ENCODE results near the gene ENGASE. TPM values are rescaled to one million over a fixed set of nuclear protein-coding genes. Genes with fewer than 3 reads are reported as not detected.

ENGASE gene
- total and polyA plus RNA-seq, 2 of the 8 experiments (the other 6 are each of a cell fraction or from before 2014, with no cell fraction given): 9.3 to 36.1 TPM

DNA sequence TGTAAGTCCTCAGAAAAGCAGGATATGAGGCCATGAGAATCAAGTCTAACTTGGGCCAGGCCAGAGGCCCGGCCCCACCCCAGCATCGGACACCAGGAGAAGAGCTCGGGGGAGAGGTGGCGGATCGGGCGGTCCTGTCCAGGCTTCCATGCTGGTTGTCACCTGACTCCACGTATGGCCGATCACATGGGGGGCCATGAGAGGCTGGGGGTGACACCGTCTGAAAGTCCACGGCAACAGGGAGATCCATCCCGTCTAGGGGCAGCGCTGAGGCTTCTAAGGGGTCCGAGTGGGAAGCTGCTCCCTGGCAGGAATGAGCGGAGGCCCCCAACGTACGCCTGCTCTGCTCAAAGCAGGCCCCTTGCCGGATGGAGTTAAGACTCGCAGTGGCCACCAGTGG lies 25.8 kb downstream of the ENGASE start (continued):
- TF ChIP-seq, protein P1, sequence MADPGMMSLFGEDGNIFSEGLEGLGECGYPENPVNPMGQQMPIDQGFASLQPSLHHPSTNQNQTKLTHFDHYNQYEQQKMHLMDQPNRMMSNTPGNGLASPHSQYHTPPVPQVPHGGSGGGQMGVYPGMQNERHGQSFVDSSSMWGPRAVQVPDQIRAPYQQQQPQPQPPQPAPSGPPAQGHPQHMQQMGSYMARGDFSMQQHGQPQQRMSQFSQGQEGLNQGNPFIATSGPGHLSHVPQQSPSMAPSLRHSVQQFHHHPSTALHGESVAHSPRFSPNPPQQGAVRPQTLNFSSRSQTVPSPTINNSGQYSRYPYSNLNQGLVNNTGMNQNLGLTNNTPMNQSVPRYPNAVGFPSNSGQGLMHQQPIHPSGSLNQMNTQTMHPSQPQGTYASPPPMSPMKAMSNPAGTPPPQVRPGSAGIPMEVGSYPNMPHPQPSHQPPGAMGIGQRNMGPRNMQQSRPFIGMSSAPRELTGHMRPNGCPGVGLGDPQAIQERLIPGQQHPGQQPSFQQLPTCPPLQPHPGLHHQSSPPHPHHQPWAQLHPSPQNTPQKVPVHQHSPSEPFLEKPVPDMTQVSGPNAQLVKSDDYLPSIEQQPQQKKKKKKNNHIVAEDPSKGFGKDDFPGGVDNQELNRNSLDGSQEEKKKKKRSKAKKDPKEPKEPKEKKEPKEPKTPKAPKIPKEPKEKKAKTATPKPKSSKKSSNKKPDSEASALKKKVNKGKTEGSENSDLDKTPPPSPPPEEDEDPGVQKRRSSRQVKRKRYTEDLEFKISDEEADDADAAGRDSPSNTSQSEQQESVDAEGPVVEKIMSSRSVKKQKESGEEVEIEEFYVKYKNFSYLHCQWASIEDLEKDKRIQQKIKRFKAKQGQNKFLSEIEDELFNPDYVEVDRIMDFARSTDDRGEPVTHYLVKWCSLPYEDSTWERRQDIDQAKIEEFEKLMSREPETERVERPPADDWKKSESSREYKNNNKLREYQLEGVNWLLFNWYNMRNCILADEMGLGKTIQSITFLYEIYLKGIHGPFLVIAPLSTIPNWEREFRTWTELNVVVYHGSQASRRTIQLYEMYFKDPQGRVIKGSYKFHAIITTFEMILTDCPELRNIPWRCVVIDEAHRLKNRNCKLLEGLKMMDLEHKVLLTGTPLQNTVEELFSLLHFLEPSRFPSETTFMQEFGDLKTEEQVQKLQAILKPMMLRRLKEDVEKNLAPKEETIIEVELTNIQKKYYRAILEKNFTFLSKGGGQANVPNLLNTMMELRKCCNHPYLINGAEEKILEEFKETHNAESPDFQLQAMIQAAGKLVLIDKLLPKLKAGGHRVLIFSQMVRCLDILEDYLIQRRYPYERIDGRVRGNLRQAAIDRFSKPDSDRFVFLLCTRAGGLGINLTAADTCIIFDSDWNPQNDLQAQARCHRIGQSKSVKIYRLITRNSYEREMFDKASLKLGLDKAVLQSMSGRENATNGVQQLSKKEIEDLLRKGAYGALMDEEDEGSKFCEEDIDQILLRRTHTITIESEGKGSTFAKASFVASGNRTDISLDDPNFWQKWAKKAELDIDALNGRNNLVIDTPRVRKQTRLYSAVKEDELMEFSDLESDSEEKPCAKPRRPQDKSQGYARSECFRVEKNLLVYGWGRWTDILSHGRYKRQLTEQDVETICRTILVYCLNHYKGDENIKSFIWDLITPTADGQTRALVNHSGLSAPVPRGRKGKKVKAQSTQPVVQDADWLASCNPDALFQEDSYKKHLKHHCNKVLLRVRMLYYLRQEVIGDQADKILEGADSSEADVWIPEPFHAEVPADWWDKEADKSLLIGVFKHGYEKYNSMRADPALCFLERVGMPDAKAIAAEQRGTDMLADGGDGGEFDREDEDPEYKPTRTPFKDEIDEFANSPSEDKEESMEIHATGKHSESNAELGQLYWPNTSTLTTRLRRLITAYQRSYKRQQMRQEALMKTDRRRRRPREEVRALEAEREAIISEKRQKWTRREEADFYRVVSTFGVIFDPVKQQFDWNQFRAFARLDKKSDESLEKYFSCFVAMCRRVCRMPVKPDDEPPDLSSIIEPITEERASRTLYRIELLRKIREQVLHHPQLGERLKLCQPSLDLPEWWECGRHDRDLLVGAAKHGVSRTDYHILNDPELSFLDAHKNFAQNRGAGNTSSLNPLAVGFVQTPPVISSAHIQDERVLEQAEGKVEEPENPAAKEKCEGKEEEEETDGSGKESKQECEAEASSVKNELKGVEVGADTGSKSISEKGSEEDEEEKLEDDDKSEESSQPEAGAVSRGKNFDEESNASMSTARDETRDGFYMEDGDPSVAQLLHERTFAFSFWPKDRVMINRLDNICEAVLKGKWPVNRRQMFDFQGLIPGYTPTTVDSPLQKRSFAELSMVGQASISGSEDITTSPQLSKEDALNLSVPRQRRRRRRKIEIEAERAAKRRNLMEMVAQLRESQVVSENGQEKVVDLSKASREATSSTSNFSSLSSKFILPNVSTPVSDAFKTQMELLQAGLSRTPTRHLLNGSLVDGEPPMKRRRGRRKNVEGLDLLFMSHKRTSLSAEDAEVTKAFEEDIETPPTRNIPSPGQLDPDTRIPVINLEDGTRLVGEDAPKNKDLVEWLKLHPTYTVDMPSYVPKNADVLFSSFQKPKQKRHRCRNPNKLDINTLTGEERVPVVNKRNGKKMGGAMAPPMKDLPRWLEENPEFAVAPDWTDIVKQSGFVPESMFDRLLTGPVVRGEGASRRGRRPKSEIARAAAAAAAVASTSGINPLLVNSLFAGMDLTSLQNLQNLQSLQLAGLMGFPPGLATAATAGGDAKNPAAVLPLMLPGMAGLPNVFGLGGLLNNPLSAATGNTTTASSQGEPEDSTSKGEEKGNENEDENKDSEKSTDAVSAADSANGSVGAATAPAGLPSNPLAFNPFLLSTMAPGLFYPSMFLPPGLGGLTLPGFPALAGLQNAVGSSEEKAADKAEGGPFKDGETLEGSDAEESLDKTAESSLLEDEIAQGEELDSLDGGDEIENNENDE (IDR thresholded peaks at IDR 0.05; ENCODE audit: insufficient replicate concordance, low read length): no peak
- TF ChIP-seq SRF (IDR thresholded peaks at IDR 0.05; ENCODE audit: low read depth, low read length) (no peak), FOSL1 (IDR thresholded peaks at IDR 0.05; ENCODE audit: insufficient read depth, low read depth, low read length) (no peak), EZH2 (IDR thresholded peaks at IDR 0.05; ENCODE audit: low read depth, low read length, severe bottlenecking) (no peak), CBX5 (IDR thresholded peaks at IDR 0.05; ENCODE audit: low read depth, low read length) (no peak)
